PFSK-1 (cell line): ENCODE results near the gene CDCP1.

Experiments
- FOXP2 ChIP-seq: optimal IDR thresholded peaks from 2 replicates; pipeline ENCODE3; 2011; ENCODE audit warnings: borderline replicate concordance, control low read depth, inconsistent platforms; ENCODE audit not compliant: insufficient read depth; ENCODE audit errors: extremely low read length, extremely low read depth
- POLR2AphosphoS5 ChIP-seq: IDR thresholded peaks from 2 replicates; pipeline ENCODE4 v1.6.1; 2012; ENCODE audit warnings: low read depth, mild to moderate bottlenecking, control low read depth, low read length, moderate library complexity
- REST ChIP-seq, 2 experiments: IDR thresholded peaks; 2 replicates each; pipeline versions ENCODE4 v1.6.1 to v1.8.0; 2011 to 2012; ENCODE audit warnings: low read depth in 2 of 2, low read length in 2 of 2, control low read depth in 1 of 2, inconsistent platforms in 1 of 2, mild to moderate bottlenecking in 1 of 2, moderate library complexity in 1 of 2; ENCODE audit not compliant: insufficient read depth in 1 of 2
- SIN3A ChIP-seq: IDR thresholded peaks from 2 replicates; pipeline ENCODE4 v1.6.1; 2012; ENCODE audit warnings: mild to moderate bottlenecking, low read length, moderate library complexity, borderline replicate concordance; ENCODE audit not compliant: insufficient read depth
- TAF1 ChIP-seq: IDR thresholded peaks from 2 replicates; pipeline ENCODE4 v1.6.1; 2012; ENCODE audit warnings: low read length, control low read depth, borderline replicate concordance; ENCODE audit not compliant: insufficient read depth

The CDCP1 gene

GRCh38 chr3:45178183-45179023 lies 32.2 kb upstream of the CDCP1 start:
- TF ChIP-seq FOXP2 (no peak), POLR2AphosphoS5 (no peak), REST (IDR thresholded peaks at IDR 0.05; ENCODE audit: insufficient read depth in 1 of 2, low read depth in 2 of 2, low read length in 2 of 2) (no peak)

- TF ChIP-seq TAF1 (no peak), SIN3A (no peak), POLR2AphosphoS5 (no peak), FOXP2 (no peak), REST (IDR thresholded peaks at IDR 0.05; ENCODE audit: insufficient read depth in 1 of 2, low read depth in 2 of 2, low read length in 2 of 2) (no peak)
These were observed 30.7 kb upstream of the CDCP1 start for GRCh38 chr3:45176912-45177311.

GRCh38 chr3:45174234-45174633 lies 28.1 kb upstream of the CDCP1 start:
- TF ChIP-seq FOXP2 (no peak), TAF1 (no peak), POLR2AphosphoS5 (no peak), SIN3A (no peak), REST (IDR thresholded peaks at IDR 0.05; ENCODE audit: insufficient read depth in 1 of 2, low read depth in 2 of 2, low read length in 2 of 2) (no peak)

GRCh38 chr3:45173776-45174175 lies 27.6 kb upstream of the CDCP1 start:
- no peak for TF ChIP-seq POLR2AphosphoS5
- no peak for TF ChIP-seq TAF1

GRCh38 chr3:45171283-45171682 lies 25.1 kb upstream of the CDCP1 start:
- TF ChIP-seq POLR2AphosphoS5 (no peak), TAF1 (no peak), FOXP2 (no peak)

- no peak for TF ChIP-seq POLR2AphosphoS5
- TF ChIP-seq FOXP2: no peak
- no peak for TF ChIP-seq REST (IDR thresholded peaks at IDR 0.05; ENCODE audit: insufficient read depth in 1 of 2, low read depth in 2 of 2, low read length in 2 of 2)
- no peak for TF ChIP-seq SIN3A
- TF ChIP-seq TAF1: no peak
These were observed 23.9 kb upstream of the CDCP1 start for GRCh38 chr3:45170096-45170495.
